NCI-H1092 (cell line): ENCODE measurements around the gene NOSTRIN.
"Not testable (repeated sequence)": the region's sequence is repeated elsewhere in the genome, so short reads cannot be mapped to it uniquely, and the experiment has no call there.

ENCODE experiments used
- DNase-seq: peaks from one replicate; lab custom pipeline; 2025; lab: John Stamatoyannopoulos, UW

Gene NOSTRIN

GRCh38 chr2:168819829-168820489 lies 17.5 kb downstream of the NOSTRIN start:
- no peak for DNase-seq

- no peak for DNase-seq
These were observed 19.1 kb downstream of the NOSTRIN start for GRCh38 chr2:168821577-168821976.

GRCh38 chr2:168821992-168822391 lies 19.6 kb downstream of the NOSTRIN start:
- DNase-seq: no peak

GRCh38 chr2:168825126-168825525 lies 22.7 kb downstream of the NOSTRIN start:
- no peak for DNase-seq

GRCh38 chr2:168830958-168831357 lies 28.5 kb downstream of the NOSTRIN start:
- DNase-seq: no peak

- no peak for DNase-seq
These were observed 29.2 kb downstream of the NOSTRIN start for GRCh38 chr2:168831662-168832061.

- DNase-seq: no peak
These were observed 33.5 kb downstream of the NOSTRIN start for GRCh38 chr2:168835969-168836368.

GRCh38 chr2:168841445-168841844 lies 39.0 kb downstream of the NOSTRIN start:
- DNase-seq: peak; percentile 61

GRCh38 chr2:168843253-168843652 lies 40.8 kb downstream of the NOSTRIN start:
- DNase-seq: no peak

- no peak for DNase-seq
These were observed 45.8 kb downstream of the NOSTRIN start for GRCh38 chr2:168848225-168848624.

GRCh38 chr2:168849610-168850009 lies 47.2 kb downstream of the NOSTRIN start:
- DNase-seq: peak; percentile 30

- DNase-seq: no peak
These were observed 48.4 kb downstream of the NOSTRIN start for GRCh38 chr2:168850846-168851245.

- no peak for DNase-seq
These were observed 49.4 kb downstream of the NOSTRIN start for GRCh38 chr2:168851674-168852320.

- no peak for DNase-seq
These were observed 50.0 kb downstream of the NOSTRIN start for GRCh38 chr2:168852481-168852880.

GRCh38 chr2:168853471-168853870 lies 51.0 kb downstream of the NOSTRIN start:
- DNase-seq: no peak

- no peak for DNase-seq
These were observed 52.2 kb downstream of the NOSTRIN start for GRCh38 chr2:168854651-168855050.

GRCh38 chr2:168855601-168856000 lies 53.2 kb downstream of the NOSTRIN start:
- no peak for DNase-seq

GRCh38 chr2:168858146-168858545 lies 55.7 kb downstream of the NOSTRIN start:
- no peak for DNase-seq

GRCh38 chr2:168867164-168867563 lies 64.7 kb downstream of the NOSTRIN start:
- not testable (repeated sequence) for DNase-seq

GRCh38 chr2:168870369-168870768 lies 67.9 kb downstream of the NOSTRIN start:
- DNase-seq: not testable (repeated sequence)

GRCh38 chr2:168870824-168871223 lies 68.4 kb downstream of the NOSTRIN start:
- DNase-seq: not testable (repeated sequence)

GRCh38 chr2:168874368-168875054 lies 72.1 kb downstream of the NOSTRIN start:
- no peak for DNase-seq

GRCh38 chr2:168882163-168882562 lies 79.7 kb downstream of the NOSTRIN start:
- DNase-seq: not testable (repeated sequence)
